Testis (tissue), 3 donors: Measurements from ENCODE around the gene PTPRN2. TPM values are rescaled to one million over a fixed set of nuclear protein-coding genes. Genes with fewer than 3 reads are reported as not detected.

Experiments used
- DNase-seq: peaks from one replicate; pipeline ENCODE4 v3.0.0-alpha.2; 2019
- H3K27ac ChIP-seq, 2 donors: fragments of 200-600 bp; sonication (generic); one replicate each; pipeline ENCODE4 v1.5.1; 2019
- H3K27me3 ChIP-seq: fragments of 200-600 bp; sonication (generic); one replicate; pipeline ENCODE4 v1.5.1; 2019
- H3K36me3 ChIP-seq: fragments of 200-600 bp; sonication (generic); one replicate; pipeline ENCODE4 v1.5.1; 2017; ENCODE audit warnings: low read depth; ENCODE audit errors: missing control alignments
- H3K4me1 ChIP-seq: fragments of 200-600 bp; sonication (generic); one replicate; pipeline ENCODE4 v1.5.1; 2019
- H3K4me3 ChIP-seq, 2 donors: fragments of 200-600 bp; sonication (generic); one replicate each; pipeline ENCODE4 v1.5.1; 2017 to 2019
- H3K9me3 ChIP-seq: fragments of 200-600 bp; sonication (generic); one replicate; pipeline ENCODE4 v1.5.1; 2017
- POLR2A ChIP-seq: fragments of 450-650 bp; IDR thresholded peaks from one replicate; pipeline ENCODE4 v1.6.1; 2017; ENCODE audit warnings: antibody characterized with exemption, mild to moderate bottlenecking, moderate library complexity
- WGBS, 2 donors: methylation state at CpG; one replicate each; pipeline ENCODE4 v1.1.5; 2018; 5-methylcytosine and 5-hydroxymethylcytosine counted together
- intact Hi-C: fragments of 100-400 bp; cut with DNase I; formaldehyde crosslinking; loops from one replicate; pipeline ENCODE4 v1.15.1; 2023; ENCODE audit warnings: low total_unique reads
- polyA plus RNA-seq: library from polyadenylated mRNA; stranded (reverse); fragments of 350-450 nt; fragmentation: Illumina TruSeq; extraction: RNeasy Lipid Tissue Mini Kit (QIAGEN cat#74804); gene quantifications from one replicate; pipeline ENCODE4 v1.2.3, GENCODE V29; 2014; ENCODE audit warnings: low read depth, low replicate concordance; ENCODE audit not compliant: insufficient read depth
- total RNA-seq, 2 donors: library from RNA; depleted of rRNA; stranded (reverse); fragments of >200 nt; gene quantifications; one replicate each; pipeline ENCODE4 v1.2.3, GENCODE V29; 2016
- TF ChIP-seq, protein P1 (sequence below), 3 experiments: fragments of 450-650 bp in 2 of 3; fragments of 200-600 bp in 1 of 3; sonication (generic) in 1 of 3; IDR thresholded peaks; one replicate each; pipeline ENCODE4 v1.5.1; 2016 to 2019; ENCODE audit warnings: antibody characterized with exemption in 3 of 3, mild to moderate bottlenecking in 2 of 3, moderate library complexity in 1 of 3

PTPRN2 gene
- total and polyA plus RNA-seq, 3 donors from 2014 or later: 9.3 to 10.8 (median 9.8) TPM

DNA sequence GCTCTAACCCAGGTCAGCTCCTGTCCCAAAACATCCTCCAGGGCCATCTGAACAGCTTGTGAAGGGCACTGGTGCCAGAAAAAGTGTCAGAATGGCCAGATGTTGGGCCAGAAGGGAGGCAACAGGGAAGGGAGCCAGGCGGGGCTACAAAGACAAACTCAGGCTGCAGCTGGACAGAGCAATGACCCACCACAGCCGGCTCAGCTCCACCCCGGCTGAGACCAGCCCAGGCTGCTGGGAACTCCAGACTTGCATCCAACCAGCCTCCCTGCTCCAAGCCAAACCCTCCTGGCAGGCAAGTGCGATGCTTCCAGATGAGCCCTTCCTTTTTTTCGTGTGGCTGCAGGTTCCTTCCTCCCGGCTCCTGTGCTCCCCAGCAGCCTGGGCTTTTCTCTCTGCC, 466.9 kb downstream of the PTPRN2 start:
- no peaks in the 10 kb centered on the region for H3K9me3 ChIP-seq

DNA sequence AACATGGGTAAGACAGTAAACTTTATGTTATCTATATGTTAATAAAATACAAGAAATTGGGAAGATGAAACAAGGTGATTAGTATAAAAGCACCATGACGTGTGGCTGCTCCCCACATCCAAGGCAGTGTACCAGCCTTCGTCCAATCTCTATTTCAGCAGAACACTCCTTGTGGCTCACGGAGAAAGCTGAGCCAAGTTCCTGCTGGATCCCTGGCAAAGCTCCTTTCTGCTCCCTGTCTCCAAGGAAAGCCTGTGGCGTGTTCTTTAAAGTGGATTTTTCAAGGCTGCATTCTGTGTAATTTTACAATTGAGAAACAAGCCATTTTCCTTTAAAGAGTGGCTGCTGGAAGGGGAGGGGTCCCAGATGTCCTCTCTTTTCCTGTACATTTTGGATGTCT, 467.3 kb downstream of the PTPRN2 start:
- intact Hi-C loops: no loop called here
- Histone ChIP-seq H3K4me3 (no peak overlapping the region), H3K27ac (no peak overlapping the region), H3K27me3 (no peaks in the 10 kb centered on the region), H3K36me3 (no peaks in the 10 kb centered on the region), H3K9me3 (no peaks in the 10 kb centered on the region), H3K4me1 (no peaks in the 10 kb centered on the region)
- no peak for DNase-seq
- WGBS, 2 donors: 60% methylated on average over 4 of the region's 4 CpGs
- TF ChIP-seq, protein P1, sequence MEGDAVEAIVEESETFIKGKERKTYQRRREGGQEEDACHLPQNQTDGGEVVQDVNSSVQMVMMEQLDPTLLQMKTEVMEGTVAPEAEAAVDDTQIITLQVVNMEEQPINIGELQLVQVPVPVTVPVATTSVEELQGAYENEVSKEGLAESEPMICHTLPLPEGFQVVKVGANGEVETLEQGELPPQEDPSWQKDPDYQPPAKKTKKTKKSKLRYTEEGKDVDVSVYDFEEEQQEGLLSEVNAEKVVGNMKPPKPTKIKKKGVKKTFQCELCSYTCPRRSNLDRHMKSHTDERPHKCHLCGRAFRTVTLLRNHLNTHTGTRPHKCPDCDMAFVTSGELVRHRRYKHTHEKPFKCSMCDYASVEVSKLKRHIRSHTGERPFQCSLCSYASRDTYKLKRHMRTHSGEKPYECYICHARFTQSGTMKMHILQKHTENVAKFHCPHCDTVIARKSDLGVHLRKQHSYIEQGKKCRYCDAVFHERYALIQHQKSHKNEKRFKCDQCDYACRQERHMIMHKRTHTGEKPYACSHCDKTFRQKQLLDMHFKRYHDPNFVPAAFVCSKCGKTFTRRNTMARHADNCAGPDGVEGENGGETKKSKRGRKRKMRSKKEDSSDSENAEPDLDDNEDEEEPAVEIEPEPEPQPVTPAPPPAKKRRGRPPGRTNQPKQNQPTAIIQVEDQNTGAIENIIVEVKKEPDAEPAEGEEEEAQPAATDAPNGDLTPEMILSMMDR (IDR thresholded peaks at IDR 0.05): no peak
- TF ChIP-seq POLR2A: no peak

More for the DNA sequence above, 466.9 kb downstream of the PTPRN2 start:
- DNase-seq: peak; percentile 66
- no peak overlapping the region for H3K27ac ChIP-seq
- intact Hi-C loops: no loop called here
- H3K27me3 ChIP-seq: no peaks in the 10 kb centered on the region
- TF ChIP-seq POLR2A: no peak
- TF ChIP-seq, protein P1 (IDR thresholded peaks at IDR 0.05): no peak
- no peaks in the 10 kb centered on the region for H3K36me3 ChIP-seq
- WGBS, 2 donors: 53 to 67% methylated on average over 6 of the region's 6 CpGs
- H3K4me3 ChIP-seq: no peak overlapping the region
- H3K4me1 ChIP-seq: no peaks in the 10 kb centered on the region

GRCh38 chr7:158117341-158118222, 470.0 kb downstream of the PTPRN2 start:
- Histone ChIP-seq H3K27ac (no peak overlapping the region), H3K4me1 (no peaks in the 10 kb centered on the region), H3K27me3 (no peaks in the 10 kb centered on the region), H3K4me3 (no peak overlapping the region), H3K9me3 (no peaks in the 10 kb centered on the region), H3K36me3 (no peaks in the 10 kb centered on the region)
- TF ChIP-seq, protein P1 (IDR thresholded peaks at IDR 0.05): no peak
- no peak for TF ChIP-seq POLR2A
- 81 to 94% methylated on average over 1 of the region's 1 CpG for WGBS, 2 donors
- no peak for DNase-seq
- intact Hi-C loops: no loop called here

DNA sequence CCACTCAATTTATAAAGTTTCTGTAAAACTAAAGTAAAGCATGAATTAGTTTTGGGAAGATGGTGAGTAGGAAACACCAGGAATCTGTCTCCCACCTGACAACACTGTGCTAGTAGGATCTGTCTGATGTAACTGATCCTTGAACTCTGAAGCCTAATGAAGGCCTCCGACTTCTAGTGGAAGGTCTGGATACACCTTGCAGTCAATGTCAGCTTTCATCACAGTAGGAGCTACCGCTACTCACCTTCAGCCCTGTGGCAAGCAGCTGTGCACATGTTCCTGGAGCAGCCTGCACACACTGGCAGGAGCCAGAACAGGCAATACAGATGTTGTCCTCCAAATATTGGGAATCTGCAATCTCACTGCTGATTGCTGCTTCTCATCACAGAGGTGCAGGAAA, 471.4 kb downstream of the PTPRN2 start:
- no peaks in the 10 kb centered on the region for H3K9me3 ChIP-seq
- WGBS, 2 donors: 86 to 95% methylated on average over 2 of the region's 2 CpGs

More for the DNA sequence above, 471.4 kb downstream of the PTPRN2 start:
- no peaks in the 10 kb centered on the region for H3K36me3 ChIP-seq
- no peak overlapping the region for H3K27ac ChIP-seq
- no peaks in the 10 kb centered on the region for H3K27me3 ChIP-seq
- no peak overlapping the region for H3K4me3 ChIP-seq
- TF ChIP-seq POLR2A: no peak
- TF ChIP-seq, protein P1 (IDR thresholded peaks at IDR 0.05): no peak
- intact Hi-C loops: no loop called here
- DNase-seq: no peak
- H3K4me1 ChIP-seq: no peaks in the 10 kb centered on the region
